HepG2 (cell line): ENCODE results near the gene TLK1. TPM values are rescaled to one million over a fixed set of nuclear protein-coding genes. Genes with fewer than 3 reads are reported as not detected.

Experiments used
- CREM ChIP-seq, 2 experiments: sonication (generic) in 1 of 2; formaldehyde crosslinking in 1 of 2; IDR thresholded peaks; 2 replicates each; pipeline versions ENCODE4 v1.4.0 to v1.6.1; 2016 to 2020; ENCODE audit warnings: antibody characterized with exemption in 1 of 2, mild to moderate bottlenecking in 1 of 2, missing genetic modification reagents in 1 of 2
- HES4 ChIP-seq: sonication (generic); formaldehyde crosslinking; IDR thresholded peaks from 2 replicates; pipeline ENCODE4 v1.9.0; 2021; ENCODE audit warnings: mild to moderate bottlenecking, missing genetic modification reagents, borderline replicate concordance
- MED13 ChIP-seq: sonication (generic); formaldehyde crosslinking; IDR thresholded peaks from 2 replicates; pipeline ENCODE4 v1.5.0; 2020; ENCODE audit warnings: missing genetic modification reagents
- SIX1 ChIP-seq: sonication (generic); formaldehyde crosslinking; IDR thresholded peaks from 2 replicates; pipeline ENCODE4 v1.4.0; 2020; ENCODE audit warnings: missing genetic modification reagents, borderline replicate concordance
- TBX3 ChIP-seq: fragments of 450-650 bp; IDR thresholded peaks from 2 replicates; pipeline ENCODE4 v1.6.1; 2017; ENCODE audit warnings: antibody characterized with exemption, mild to moderate bottlenecking, inconsistent platforms, borderline replicate concordance
- ZNF749 ChIP-seq: sonication (generic); formaldehyde crosslinking; IDR thresholded peaks from 2 replicates; pipeline ENCODE4 v1.8.0; 2022; ENCODE audit warnings: mild to moderate bottlenecking, missing genetic modification reagents, moderate library complexity, borderline replicate concordance
- ZSCAN9 ChIP-seq: IDR thresholded peaks from 2 replicates; pipeline ENCODE4 v1.6.1; 2016; ENCODE audit warnings: borderline replicate concordance
- polyA plus RNA-seq, 8 experiments: library from polyadenylated mRNA; depleted of rRNA in 3 of 8; stranded (reverse) in 7 of 8; unstranded in 1 of 8; fragments of >200 nt; fragmentation: Illumina TruSeq in 4 of 8; extraction: Trizol in 4 of 8; gene quantifications; 2 replicates each; pipeline versions ENCODE4 v1.2.1 to v1.2.3, GENCODE V29; 2011 to 2016; ENCODE audit warnings: low read depth in 4 of 8, missing spikeins in 1 of 8, mixed read lengths in 1 of 8; ENCODE audit not compliant: insufficient read depth in 1 of 8
- total RNA-seq, 5 experiments: library from RNA; depleted of rRNA; stranded (reverse); fragments of >200 nt; fragmentation: Illumina TruSeq; extraction: Trizol; gene quantifications; 2 replicates each; pipeline ENCODE4 v1.2.3, GENCODE V29; 2016; ENCODE audit warnings: low read depth in 1 of 5
- TF ChIP-seq, protein P1 (sequence below): sonication (generic); formaldehyde crosslinking; IDR thresholded peaks from 2 replicates; pipeline ENCODE4 v1.5.0; 2020; ENCODE audit warnings: missing genetic modification reagents, mild to moderate bottlenecking, borderline replicate concordance
- TF ChIP-seq, protein P2 (sequence below): sonication (generic); formaldehyde crosslinking; conservative IDR thresholded peaks from 2 replicates; pipeline ENCODE4 v1.4.0; 2020; ENCODE audit warnings: mild to moderate bottlenecking, missing genetic modification reagents, moderate library complexity
- TF ChIP-seq, protein P3 (sequence below): sonication (generic); formaldehyde crosslinking; IDR thresholded peaks from 2 replicates; pipeline ENCODE4 v1.4.0; 2020; ENCODE audit warnings: missing genetic modification reagents, mild to moderate bottlenecking, borderline replicate concordance

Gene TLK1
- total and polyA plus RNA-seq, 2 of the 13 experiments (the other 11 are each of a cell fraction or from before 2014, with no cell fraction given), result 16.8 to 28.7 TPM

DNA sequence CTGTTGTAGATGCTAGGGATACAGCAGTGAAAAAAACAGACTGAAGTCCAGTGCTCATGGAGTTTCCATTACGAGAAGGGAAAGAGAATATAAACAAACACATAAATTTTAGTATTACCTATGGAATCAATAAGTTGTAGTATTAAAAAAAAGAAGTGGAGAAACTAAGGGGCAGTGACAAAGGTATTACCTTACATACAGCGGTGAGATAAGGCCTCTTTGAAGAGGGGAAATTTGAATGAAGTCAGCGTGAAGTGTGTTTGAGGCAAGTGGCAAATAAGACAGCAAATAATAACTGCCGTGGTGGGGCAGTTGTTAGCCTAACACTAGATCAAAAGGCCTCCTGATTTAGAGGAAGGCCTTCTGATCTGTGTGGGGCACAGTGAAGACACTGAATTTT, 57.9 kb downstream of the TLK1 start (continued):
- TF ChIP-seq, protein P1, sequence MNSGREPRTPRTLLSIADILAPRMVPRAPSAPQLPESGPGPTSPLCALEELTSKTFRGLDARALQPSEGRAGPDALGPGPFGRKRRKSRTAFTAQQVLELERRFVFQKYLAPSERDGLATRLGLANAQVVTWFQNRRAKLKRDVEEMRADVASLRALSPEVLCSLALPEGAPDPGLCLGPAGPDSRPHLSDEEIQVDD (CRISPR knock-in tag), result no peak
- TF ChIP-seq, protein P2, sequence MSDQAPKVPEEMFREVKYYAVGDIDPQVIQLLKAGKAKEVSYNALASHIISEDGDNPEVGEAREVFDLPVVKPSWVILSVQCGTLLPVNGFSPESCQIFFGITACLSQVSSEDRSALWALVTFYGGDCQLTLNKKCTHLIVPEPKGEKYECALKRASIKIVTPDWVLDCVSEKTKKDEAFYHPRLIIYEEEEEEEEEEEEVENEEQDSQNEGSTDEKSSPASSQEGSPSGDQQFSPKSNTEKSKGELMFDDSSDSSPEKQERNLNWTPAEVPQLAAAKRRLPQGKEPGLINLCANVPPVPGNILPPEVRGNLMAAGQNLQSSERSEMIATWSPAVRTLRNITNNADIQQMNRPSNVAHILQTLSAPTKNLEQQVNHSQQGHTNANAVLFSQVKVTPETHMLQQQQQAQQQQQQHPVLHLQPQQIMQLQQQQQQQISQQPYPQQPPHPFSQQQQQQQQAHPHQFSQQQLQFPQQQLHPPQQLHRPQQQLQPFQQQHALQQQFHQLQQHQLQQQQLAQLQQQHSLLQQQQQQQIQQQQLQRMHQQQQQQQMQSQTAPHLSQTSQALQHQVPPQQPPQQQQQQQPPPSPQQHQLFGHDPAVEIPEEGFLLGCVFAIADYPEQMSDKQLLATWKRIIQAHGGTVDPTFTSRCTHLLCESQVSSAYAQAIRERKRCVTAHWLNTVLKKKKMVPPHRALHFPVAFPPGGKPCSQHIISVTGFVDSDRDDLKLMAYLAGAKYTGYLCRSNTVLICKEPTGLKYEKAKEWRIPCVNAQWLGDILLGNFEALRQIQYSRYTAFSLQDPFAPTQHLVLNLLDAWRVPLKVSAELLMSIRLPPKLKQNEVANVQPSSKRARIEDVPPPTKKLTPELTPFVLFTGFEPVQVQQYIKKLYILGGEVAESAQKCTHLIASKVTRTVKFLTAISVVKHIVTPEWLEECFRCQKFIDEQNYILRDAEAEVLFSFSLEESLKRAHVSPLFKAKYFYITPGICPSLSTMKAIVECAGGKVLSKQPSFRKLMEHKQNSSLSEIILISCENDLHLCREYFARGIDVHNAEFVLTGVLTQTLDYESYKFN (CRISPR knock-in tag), result 0 out of 2 replicates have a peak, but pooled peaks have one; percentile 16
- TF ChIP-seq, protein P3, sequence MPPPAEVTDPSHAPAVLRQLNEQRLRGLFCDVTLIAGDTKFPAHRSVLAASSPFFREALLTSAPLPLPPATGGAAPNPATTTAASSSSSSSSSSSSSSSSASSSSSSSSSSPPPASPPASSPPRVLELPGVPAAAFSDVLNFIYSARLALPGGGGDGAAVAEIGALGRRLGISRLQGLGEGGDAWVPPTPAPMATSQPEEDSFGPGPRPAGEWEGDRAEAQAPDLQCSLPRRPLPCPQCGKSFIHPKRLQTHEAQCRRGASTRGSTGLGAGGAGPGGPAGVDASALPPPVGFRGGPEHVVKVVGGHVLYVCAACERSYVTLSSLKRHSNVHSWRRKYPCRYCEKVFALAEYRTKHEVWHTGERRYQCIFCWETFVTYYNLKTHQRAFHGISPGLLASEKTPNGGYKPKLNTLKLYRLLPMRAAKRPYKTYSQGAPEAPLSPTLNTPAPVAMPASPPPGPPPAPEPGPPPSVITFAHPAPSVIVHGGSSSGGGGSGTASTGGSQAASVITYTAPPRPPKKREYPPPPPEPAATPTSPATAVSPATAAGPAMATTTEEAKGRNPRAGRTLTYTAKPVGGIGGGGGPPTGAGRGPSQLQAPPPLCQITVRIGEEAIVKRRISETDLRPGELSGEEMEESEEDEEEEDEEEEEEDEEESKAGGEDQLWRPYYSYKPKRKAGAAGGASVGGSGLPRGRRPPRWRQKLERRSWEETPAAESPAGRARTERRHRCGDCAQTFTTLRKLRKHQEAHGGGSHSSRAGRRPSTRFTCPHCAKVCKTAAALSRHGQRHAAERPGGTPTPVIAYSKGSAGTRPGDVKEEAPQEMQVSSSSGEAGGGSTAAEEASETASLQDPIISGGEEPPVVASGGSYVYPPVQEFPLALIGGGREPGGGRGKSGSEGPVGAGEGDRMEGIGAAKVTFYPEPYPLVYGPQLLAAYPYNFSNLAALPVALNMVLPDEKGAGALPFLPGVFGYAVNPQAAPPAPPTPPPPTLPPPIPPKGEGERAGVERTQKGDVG, result no peak
- peak; percentile 37; the same call in 1 of the 2 replicates for TF ChIP-seq CREM (IDR thresholded peaks at IDR 0.05)
- TF ChIP-seq CREM (CRISPR knock-in tag; IDR thresholded peaks at IDR 0.05), result no peak
- TF ChIP-seq ZNF749 (CRISPR knock-in tag), result no peak
- no peak for TF ChIP-seq HES4 (CRISPR knock-in tag)
- TF ChIP-seq TBX3, result 0 out of 2 replicates have a peak, but pooled peaks have one; percentile 19
- TF ChIP-seq MED13 (CRISPR knock-in tag), result no peak
- TF ChIP-seq ZSCAN9 (CRISPR knock-in tag), result no peak
- TF ChIP-seq SIX1 (CRISPR knock-in tag), result peak; percentile 63
- TF ChIP-seq, all 625 proteins: peak for 17
